Breast epithelium (tissue), 4 donors: ENCODE results near the gene GNG7. TPM values are rescaled to one million over a fixed set of nuclear protein-coding genes. Genes with fewer than 3 reads are reported as not detected.

ENCODE experiments used
- DNase-seq, 2 donors: peaks; one replicate each; pipeline ENCODE4 v3.0.0-alpha.2; 2019; ENCODE audit warnings: low spot score in 2 of 2
- H3K27ac ChIP-seq, 2 donors: fragments of 200-600 bp; sonication (generic) in 1 of 2; one replicate each; pipeline ENCODE4 v1.5.1; 2016 to 2019; ENCODE audit warnings: mild to moderate bottlenecking in 1 of 2
- H3K27me3 ChIP-seq, 2 donors: fragments of 200-600 bp; sonication (generic) in 1 of 2; one replicate each; pipeline versions ENCODE4 v1.5.1 to v1.6.0; 2017 to 2019; ENCODE audit warnings: control low read depth in 1 of 2, mild to moderate bottlenecking in 1 of 2
- H3K36me3 ChIP-seq: fragments of 200-600 bp; one replicate; pipeline ENCODE4 v1.5.1; 2019
- H3K4me1 ChIP-seq, 2 donors: fragments of 200-600 bp; sonication (generic); one replicate each; pipeline ENCODE4 v1.5.1; 2016 to 2019; ENCODE audit warnings: control low read depth in 1 of 2
- H3K4me3 ChIP-seq, 3 donors: fragments of 200-600 bp; sonication (generic); 1 replicate in 2 of 3; 2 replicates in 1 of 3; pipeline ENCODE4 v1.5.1; 2016 to 2019; ENCODE audit warnings: mild to moderate bottlenecking in 3 of 3, moderate library complexity in 2 of 3
- H3K9me3 ChIP-seq, 2 donors: fragments of 200-600 bp; sonication (generic) in 1 of 2; one replicate each; pipeline ENCODE4 v1.5.1; 2016 to 2019; ENCODE audit warnings: control low read depth in 1 of 2
- CTCF ChIP-seq, 3 donors: fragments of 450-650 bp; IDR thresholded peaks; one replicate each; pipeline ENCODE4 v1.5.1; 2016 to 2017; ENCODE audit warnings: antibody characterized with exemption in 3 of 3, mild to moderate bottlenecking in 3 of 3, moderate library complexity in 3 of 3
- POLR2A ChIP-seq: fragments of 450-650 bp; IDR thresholded peaks from one replicate; pipeline ENCODE4 v1.6.1; 2016; ENCODE audit warnings: antibody characterized with exemption, mild to moderate bottlenecking, moderate library complexity
- POLR2AphosphoS5 ChIP-seq, 3 donors: sonication (generic); formaldehyde crosslinking; IDR thresholded peaks; one replicate each; pipeline ENCODE4 v1.6.1; 2017; ENCODE audit warnings: antibody characterized with exemption in 3 of 3
- intact Hi-C: fragments of 100-400 bp; cut with DNase I; formaldehyde crosslinking; loops from one replicate; pipeline ENCODE4 v1.15.1; 2023; ENCODE audit warnings: low total_unique reads
- total RNA-seq, 3 donors: library from RNA; depleted of rRNA; stranded (reverse); fragments of >200 nt; gene quantifications; one replicate each; pipeline ENCODE4 v1.1.0, GENCODE V29; 2016

Gene GNG7
- total RNA-seq, 3 donors from 2014 or later = 1.6 to 7.8 (median 4.3) TPM

- no peak overlapping the region for H3K27ac ChIP-seq
- no peak for DNase-seq
- no peaks in the 10 kb centered on the region for H3K27me3 ChIP-seq
- no peak overlapping the region for H3K4me3 ChIP-seq
- H3K4me1 ChIP-seq = no peaks in the 10 kb centered on the region
- intact Hi-C loops = no loop called here
- no peaks in the 10 kb centered on the region for H3K36me3 ChIP-seq
- no peak for TF ChIP-seq POLR2A
- no peak for TF ChIP-seq CTCF (IDR thresholded peaks at IDR 0.05)
- no peak for TF ChIP-seq POLR2AphosphoS5 (IDR thresholded peaks at IDR 0.05)
- H3K9me3 ChIP-seq = no peaks in the 10 kb centered on the region
Observed at GRCh38 chr19:2517881-2518601, 184.5 kb downstream of the GNG7 start.

- no peak overlapping the region for H3K4me3 ChIP-seq
- H3K27ac ChIP-seq = no peak overlapping the region
- intact Hi-C loops = no loop called here
- no peaks in the 10 kb centered on the region for H3K4me1 ChIP-seq
- no peak for DNase-seq
- no peaks in the 10 kb centered on the region for H3K36me3 ChIP-seq
- TF ChIP-seq CTCF (IDR thresholded peaks at IDR 0.05) (no peak), POLR2A (no peak), POLR2AphosphoS5 (IDR thresholded peaks at IDR 0.05) (no peak)
- H3K27me3 ChIP-seq = no peaks in the 10 kb centered on the region
- no peaks in the 10 kb centered on the region for H3K9me3 ChIP-seq
Observed at GRCh38 chr19:2516727-2517126, 185.8 kb downstream of the GNG7 start.

- Histone ChIP-seq H3K27me3 (no peaks in the 10 kb centered on the region), H3K4me3 (no peak overlapping the region), H3K9me3 (no peaks in the 10 kb centered on the region), H3K36me3 (no peaks in the 10 kb centered on the region), H3K27ac (no peak overlapping the region), H3K4me1 (no peaks in the 10 kb centered on the region)
- intact Hi-C loops = no loop called here
- TF ChIP-seq CTCF (IDR thresholded peaks at IDR 0.05) (no peak), POLR2AphosphoS5 (IDR thresholded peaks at IDR 0.05) (no peak), POLR2A (no peak)
- DNase-seq = no peak
Observed at GRCh38 chr19:2514981-2515518, 187.4 kb downstream of the GNG7 start.

- Histone ChIP-seq H3K36me3 (no peaks in the 10 kb centered on the region), H3K4me3 (no peak overlapping the region), H3K4me1 (no peaks in the 10 kb centered on the region), H3K9me3 (no peaks in the 10 kb centered on the region), H3K27ac (no peak overlapping the region), H3K27me3 (no peaks in the 10 kb centered on the region)
- intact Hi-C loops = loop anchor here (1.0 kb wide), 1 partner anchor 23 kb away; no protein-coding TSS in a partner anchor
- TF ChIP-seq CTCF (IDR thresholded peaks at IDR 0.05) (no peak), POLR2A (no peak), POLR2AphosphoS5 (IDR thresholded peaks at IDR 0.05) (no peak)
- DNase-seq = no peak
Observed at GRCh38 chr19:2512523-2513431, 189.7 kb downstream of the GNG7 start.
